ENCODE data around the gene ABHD17C.
A peak's percentile ranks its signal among the peaks of the same experiment; 100 is the strongest.

- TF ChIP-seq CTCF (conservative IDR thresholded peaks at IDR 0.05; ENCODE audit: low read depth in 2 of 2) (peak; percentile 33 to 63), REST (IDR thresholded peaks at IDR 0.05; ENCODE audit: unreplicated experiment) (no peak), EZH2phosphoT487 (IDR thresholded peaks at IDR 0.05; ENCODE audit: unreplicated experiment) (no peak), EZH2 (IDR thresholded peaks at IDR 0.05; ENCODE audit: low read depth, unreplicated experiment) (no peak), POLR2AphosphoS5 (IDR thresholded peaks at IDR 0.05; ENCODE audit: low read depth) (no peak), CREB1 (CRISPR knock-in tag; IDR thresholded peaks at IDR 0.05; ENCODE audit: low read depth) (no peak), ZNF114 (CRISPR knock-in tag; IDR thresholded peaks at IDR 0.05) (no peak)
Measured at GRCh38 chr15:80747317-80748053, 52.4 kb downstream of the ABHD17C start.
